Stimulated activated CD4-positive, alpha-beta T cell treated with anti-CD3 and anti-CD28 coated beads, TNF-alpha, amount 100 ng/mL, for 4 hours (primary cell): ENCODE measurements around the gene ANKRD33B.

Source experiments
- DNase-seq, 3 experiments: peaks; one replicate each; pipeline ENCODE4 v3.0.0-alpha.2; 2020; ENCODE audit warnings: low read depth in 3 of 3

The ANKRD33B gene

DNA sequence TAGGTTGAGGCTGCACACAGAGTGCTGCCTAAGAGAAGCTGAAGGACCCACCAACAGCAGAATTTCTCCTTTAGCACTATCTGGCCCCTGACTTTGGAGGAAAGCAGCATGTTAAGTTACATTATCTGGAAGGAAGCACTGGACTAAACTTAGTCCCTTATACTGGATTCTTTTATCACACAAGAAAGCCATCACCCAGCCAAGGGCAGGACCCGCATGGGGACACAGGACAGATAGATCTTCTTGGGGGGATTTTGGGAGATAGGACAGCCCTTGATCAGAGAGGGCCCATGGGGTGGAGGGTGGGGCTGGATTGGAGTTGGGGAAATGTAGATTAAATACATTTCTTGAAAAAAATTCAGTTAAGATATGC is 14.4 kb downstream of the ANKRD33B start:
- no peak for DNase-seq

DNA sequence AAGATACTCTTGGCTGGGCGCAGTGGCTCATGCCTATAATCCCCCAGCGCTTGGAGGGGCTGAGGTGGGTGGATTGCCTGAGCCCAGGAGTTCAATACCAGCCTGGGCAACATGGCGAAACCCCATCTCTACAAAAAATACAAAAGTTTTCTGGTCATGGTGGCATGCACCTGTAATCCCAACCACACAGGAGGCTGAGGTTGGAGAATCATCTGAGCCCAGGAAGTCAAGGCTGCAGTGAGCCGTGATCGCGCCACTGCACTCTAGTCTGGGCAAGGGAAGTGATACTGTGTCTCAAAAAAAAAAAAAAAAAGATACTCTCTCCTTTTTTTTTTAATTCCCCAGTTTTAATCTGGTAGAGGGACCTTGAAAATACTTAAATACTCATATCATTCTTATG is 15.0 kb downstream of the ANKRD33B start:
- no peak for DNase-seq

DNA sequence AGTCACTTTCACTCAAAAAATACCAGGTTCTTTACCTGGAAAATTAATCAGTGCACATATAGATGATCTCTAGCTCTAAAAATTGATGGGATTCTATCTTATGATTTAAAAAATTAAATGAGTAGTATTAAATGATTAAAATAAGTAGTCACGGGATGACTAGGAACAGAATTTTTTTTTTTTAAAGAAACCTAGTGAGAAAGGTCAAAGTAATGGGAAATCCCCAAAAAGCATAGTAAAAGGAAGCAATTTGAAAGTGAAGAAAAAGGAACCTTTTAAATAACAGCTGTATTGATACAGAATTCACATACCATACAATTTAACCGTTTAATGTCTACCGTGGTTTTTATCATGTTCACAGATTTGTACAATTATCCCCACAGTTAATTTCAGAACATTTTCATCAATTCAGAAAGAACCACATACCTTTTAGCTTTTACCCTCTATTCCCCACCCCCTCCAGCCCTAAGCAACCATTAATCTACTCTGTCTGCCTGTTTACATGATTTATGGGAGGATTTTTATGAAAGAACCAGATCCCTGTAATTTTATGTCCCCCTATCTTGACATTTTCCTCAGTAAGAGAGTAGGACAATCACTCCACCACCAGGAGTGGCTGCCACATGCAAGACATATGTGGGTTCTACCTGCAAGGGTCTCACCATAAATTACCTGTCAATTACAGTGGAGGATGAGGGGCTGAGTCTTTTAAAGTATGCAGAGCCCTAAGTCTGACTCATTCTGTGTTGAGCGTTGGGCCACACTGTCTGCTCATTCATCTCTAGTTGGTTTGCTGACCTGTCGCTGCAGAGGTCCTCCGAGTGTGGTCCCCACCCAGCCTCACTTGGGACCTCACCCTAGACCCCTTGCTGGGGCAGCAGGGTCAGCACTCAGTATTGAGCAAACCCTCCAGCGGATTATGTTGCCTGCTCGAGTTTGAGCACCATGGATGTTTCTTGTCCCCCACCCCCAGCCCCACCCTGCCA is 16.0 kb downstream of the ANKRD33B start:
- no peak for DNase-seq

DNA sequence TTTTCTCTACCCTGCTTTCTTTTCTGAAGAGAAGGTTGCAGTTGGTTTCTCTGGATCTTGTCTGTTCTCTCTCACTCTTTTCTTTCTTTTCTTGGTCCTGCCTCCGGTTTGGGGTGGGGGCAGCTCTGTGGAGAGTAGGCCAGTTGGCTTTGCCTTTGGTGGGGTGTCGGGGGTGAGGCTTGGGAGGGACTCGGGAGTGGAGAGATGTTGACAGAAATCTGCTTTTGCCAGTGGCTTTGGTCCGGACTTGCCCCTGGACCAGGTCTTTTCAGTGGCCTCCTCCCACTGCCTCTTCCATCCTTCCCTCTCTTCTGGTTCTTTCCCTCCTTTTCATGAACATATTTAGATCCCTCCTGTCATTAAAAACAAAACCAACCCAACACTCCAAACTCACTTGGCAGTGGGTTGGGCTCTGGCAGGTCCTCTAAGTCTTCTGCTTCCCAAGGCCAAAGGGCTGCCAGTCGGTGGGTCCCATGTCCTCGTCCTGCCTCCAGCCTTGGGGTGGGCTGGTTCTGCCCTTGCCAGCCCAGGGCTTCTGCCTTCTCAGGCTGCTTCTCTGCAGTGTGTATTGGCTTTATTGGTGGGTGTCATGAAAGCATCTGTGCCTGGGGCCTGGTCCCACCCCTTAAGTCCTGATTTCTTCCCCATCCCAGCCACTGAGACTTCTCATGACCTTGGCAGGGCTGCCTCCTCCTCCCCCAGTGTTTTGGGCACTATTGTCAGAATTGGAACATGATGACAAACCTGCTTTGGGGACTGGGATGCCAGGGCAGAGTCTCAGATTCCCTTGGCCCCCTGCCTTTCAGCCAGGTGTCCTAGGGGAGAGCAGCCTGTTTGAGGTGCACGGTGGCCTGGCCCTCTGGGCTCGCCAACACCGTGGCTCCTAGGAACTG is 16.9 kb downstream of the ANKRD33B start:
- no peak for DNase-seq

DNA sequence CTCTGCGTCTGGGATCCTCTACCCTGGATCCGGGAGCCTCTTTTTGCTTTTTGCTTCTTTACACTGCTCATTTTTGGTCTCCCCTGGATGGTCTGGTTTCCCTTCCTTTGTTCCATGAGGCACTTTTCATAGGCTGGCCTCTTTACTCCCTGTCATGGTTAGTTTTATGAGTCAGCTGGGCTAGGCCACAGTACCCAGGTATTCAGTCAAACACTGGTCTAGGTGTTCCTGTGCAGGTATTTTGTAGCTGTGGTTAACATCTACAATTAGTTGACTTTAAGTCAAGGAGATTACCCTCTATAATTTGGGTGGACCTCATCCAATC is 17.5 kb downstream of the ANKRD33B start:
- no peak for DNase-seq

DNA sequence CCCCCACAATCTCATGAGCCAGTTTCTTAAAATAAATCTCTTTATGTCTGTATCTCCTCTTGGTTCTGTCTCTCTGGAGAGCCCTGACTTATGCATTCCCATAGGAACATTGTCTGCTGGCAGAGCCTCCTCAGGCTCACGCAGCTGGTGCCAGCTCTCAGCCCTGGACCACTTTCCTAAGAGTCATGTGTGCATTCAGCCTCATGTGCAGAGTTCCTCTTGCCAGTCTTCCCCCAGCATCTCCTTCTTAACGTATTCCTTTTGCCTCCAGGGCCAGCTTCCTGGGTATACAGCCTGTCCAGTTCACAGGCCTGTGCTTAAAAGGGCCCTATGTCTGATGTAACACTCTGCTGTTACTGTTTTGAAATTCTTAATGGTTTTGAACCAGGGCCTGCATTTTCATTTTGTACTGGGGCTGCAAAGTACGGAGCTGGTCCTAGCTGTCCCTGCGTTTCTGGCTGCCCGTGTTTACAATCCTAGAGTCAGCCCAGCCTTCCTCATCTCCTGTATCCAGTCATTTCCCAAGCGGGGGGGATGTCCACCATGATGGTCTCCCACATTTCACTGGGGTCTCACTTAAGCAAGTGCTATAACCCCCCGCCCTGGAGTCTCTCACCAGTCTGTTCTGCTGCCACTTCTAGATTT is 18.1 kb downstream of the ANKRD33B start:
- DNase-seq, result no peak

DNA sequence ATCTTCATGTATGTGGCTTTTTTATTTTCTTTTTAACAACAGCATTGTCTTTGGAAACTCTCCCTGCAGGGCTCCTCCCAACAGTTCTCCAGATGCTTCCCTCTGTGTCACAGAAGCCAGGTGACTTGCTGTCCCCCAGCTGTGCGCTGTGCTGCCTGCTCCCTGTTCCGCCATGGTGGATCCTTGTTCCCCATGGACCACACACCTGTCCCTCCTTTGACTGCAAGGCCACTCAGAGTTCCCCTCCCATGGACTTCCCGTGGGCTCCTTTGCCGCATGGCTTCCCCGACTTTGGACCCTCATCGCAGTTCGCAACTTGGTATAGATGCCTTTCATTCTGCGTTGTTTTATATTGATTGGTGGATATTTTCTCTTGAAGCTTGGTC is 18.6 kb downstream of the ANKRD33B start:
- no peak for DNase-seq

DNA sequence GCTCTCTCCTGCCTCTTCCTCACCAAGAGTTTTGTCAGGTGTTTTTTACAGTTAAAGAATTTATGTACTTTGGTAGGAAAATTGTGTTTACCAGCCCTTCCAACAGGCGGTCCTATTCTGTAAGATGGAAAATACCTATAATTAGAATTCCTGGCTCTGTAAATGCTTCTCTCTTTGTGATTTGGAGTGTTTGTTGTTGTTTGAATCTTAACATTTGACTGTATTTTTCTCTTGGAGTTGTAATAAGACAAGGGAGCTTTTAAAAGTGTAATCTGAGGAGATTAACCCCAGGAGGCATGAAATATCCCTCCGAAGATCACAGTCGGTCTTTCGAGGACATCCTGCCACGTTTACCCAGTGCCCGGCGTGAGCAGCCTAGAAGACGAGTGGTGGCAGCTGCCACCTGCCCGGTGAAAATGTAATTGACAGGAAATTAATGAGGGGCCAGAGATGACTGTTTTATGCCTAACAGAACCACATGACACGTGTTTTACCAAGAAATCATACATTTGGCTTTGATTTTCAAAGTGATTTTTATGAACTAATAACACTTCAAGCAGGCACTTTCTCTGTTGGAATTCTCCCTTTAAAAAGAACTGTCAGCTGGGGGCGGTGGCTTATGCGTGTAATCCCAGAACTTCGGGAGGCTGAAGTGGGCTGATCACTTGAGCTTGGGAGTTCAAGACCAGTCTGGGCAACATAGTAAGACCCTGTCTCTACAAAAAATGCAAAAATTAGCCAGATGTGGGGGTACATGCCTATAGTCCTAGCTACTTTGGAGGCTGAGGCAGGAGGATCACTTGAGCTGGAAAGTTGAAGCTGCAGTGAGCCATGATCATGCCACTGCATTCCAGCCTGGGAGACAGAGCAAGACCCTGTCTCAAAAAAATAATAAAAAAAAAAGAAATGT is 20.0 kb downstream of the ANKRD33B start:
- DNase-seq, result no peak

DNA sequence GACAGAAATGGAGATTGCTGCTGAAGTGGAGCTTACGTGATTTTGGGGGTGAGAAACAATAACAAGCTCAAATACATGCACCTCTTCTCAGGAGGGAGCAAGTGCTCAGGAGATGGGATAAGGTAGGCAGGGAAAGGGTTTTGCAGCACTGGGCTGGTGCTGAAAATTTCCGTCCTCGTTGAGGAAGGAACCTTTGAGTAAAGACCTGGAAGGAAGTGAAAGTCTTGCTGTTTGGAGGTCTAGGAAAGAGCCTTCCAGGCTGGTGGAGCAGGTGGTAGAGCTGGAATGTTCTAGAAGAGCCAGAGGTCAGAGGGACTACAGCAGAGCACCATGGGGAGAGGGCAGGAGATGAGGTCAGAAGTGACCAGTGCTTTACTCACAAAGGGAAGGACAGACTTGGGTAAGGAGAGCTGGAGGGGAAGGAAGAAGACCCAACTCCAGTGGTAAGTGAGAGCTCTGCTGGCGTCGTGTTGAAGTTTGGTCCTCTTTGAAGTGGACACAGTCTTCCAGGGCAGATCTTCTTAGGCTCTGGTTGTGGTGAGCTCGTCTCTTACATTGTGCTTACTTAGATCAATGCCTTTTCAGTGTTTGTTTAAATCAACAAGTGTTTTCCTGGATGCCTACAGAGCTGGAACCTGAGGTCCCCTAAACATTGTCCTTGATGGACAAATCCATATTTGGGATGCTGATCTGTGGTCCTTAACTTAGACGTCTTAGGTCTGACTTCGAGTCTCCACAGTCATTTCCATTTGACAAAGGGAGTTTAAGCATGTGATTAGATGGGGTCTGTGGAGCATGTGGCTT is 21.0 kb downstream of the ANKRD33B start:
- no peak for DNase-seq

DNA sequence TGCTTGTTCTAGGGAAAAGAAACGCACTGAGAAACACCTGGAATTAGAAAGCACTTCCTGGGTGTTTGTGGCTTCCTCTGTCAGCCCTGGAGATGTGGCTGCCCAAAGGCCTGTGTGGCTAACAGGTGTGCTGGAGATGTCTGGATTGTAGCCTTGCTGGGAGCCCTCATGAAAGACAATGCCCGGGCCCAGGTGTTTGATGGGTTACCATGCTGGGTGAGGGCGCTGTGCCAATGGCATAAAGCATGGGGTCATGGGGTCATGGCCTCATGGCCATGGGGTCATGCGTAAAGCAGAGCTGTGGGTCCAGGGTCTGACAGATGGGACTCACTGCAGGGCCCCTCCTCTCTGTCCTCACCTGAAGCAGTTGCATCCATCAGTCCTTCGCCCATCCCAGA is 21.6 kb downstream of the ANKRD33B start:
- DNase-seq, result no peak

DNA sequence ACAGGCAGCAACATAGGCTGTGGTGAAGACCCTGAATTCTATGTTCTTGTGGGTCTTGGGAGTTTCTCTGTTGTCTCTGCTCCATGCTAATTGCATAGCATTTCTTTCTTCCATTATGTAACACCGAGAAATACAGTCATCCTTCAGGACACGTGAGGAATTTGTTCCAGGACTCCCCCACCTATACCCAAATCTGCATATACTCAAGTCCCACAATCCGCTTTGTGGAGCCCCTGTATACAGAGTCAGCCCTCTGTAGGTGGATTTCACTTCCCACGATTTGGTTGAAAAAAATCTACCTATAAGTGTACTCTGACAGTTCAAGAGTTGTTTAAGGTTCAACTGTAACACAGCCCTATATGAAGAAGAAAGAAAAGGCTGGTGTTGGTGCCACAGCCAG is 22.1 kb downstream of the ANKRD33B start:
- DNase-seq, result no peak

DNA sequence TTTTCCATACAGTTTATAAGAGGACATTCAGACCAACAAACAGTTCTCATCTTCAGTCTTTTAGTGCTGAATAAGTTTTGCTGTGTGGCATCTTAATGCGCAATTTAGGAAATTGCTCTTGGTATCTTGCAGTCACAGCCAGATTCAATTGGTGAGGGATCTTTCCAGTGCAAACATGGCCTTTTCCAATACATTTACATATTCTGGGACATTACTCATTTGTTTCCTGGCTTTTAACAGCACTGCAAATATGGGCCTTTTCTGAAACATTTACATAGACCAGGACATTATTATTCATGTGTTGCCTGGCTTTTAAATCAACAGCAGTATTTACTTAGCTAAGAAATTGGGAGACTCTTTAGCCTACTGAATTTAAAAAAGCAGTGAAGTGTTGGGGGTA is 22.7 kb downstream of the ANKRD33B start:
- no peak for DNase-seq

DNA sequence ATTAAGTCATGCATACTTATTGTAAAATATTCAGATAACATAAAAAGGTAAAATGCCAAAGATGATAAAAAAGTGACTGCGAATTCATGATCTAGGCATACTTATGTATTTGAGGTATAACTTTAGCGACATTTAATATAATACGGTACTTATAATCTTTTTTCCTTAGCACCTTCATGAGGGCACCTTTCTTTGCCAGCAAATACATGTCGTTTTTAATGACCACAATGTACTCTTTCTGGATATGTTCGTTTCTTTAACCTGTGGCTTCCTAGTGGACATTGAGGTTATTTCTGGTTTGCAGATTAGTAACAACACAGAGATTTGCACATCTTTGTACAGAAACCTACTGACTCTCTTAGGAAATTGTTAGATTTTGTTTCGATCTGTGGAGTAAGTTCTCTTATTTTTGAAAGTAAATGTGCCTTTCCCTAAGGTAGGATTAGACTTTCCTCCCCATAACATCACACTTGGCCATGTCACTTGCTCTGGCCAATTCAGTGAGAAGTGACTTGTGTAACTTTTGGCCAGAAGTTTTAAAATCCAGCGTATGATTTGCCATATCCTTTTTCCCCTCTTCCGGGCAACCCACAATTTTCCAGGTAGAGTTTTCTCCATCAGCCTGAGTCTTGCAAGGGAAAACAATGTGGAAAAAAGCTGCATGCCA is 24.4 kb downstream of the ANKRD33B start:
- DNase-seq, result no peak

DNA sequence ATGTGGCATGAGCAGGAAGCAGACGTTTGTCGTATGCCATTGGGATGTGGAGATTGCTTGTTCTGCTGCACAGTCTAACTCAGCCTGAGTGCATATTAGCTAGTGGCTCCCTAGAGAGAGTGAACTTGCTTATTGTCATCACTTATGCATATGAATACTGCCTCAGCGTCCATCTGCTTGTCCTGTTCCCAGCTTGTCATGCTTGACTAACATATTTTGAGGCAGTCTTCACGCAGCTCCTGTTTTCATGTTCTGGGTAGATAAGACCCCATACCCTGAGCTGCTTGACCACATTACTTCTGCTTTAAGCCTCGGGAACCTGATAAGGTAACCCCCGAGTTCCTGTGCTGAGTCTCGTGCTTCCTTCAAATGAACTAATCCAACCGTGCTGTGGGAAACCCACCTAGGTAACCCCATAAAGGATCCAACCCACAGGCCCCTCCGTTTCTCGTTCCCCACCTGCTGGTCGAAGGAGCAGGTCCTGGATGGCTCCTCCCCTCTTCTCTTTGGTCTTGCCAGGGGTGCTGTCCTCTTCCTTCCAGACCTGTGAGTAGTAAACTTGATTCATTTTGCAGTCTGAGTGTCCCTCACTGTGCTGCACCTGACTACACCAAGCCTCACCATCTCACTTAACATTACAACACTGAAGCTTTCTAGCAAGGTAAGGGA is 25.0 kb downstream of the ANKRD33B start:
- no peak for DNase-seq

DNA sequence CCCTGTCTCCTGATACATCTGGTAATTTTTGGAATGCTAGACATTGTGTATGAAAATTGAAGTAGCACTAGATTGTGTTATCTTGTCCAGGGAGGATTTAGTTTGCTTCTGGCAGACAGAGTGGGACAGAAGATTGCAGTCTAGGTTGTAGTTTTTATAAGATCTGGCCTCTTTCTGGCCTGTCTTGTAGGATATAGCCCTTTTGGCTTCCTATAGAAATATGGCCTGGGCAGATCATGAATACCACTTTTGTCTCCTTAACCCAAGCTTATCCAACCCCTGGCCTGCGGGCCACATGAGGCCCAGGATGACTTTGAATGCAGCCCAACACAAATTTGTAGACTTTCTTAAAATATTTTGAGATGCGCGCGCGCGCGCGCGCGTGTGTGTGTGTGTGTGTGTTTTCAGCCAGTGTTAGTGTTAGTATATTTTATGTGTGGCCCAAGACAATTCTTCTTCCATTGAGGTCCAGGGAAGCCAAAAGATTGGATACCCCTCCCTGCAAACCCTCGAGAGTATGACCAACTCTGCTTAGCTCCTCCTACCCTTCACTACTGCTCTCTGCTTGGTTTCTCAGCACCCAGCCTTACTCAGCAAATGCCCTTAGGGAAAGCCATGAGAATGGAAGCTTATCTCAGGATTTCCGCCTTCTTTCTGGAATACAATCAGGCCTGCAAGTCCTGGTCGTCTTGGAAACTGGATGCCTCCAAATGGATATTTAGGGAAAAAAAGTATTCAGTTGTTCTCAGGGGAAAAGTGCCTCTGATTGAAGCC is 26.5 kb downstream of the ANKRD33B start:
- no peak for DNase-seq

DNA sequence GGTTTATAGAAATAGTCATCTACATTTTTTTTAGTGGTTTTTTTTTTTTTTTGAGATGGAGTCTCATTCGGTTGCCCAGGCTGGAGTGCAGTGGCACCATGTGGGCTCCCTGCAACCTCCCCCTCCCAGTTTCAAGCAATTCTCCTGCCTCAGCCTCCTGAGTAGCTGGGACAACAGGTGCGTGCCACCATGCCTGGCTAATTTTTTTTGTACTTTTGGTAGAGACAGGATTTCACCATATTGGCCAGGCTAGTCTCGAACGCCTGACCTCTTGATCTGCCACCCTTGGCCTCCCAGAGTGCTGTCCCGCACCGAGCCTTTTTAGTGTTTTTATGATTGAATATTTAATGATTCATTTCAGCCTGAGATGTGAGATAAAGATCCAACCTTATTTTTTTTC is 27.3 kb downstream of the ANKRD33B start:
- DNase-seq, result no peak

DNA sequence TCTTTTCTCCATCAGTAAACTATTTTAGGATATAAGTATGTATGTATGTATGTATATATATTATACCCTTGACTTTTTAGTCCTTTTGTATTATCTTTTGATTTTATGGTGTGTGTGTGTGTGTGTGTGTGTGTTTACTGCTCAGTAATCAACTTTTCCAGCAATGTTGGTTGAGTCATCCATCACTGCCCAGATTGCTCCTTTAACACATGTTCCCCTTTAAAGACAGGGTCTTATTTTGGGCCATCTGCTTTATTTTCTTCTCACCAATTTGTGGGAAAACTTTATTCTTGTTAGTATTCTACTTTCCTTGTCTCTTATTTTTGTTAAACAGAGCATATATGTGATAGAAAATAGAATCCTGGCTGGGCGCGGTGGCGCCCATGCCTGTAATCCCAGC is 28.1 kb downstream of the ANKRD33B start:
- DNase-seq, result no peak

DNA sequence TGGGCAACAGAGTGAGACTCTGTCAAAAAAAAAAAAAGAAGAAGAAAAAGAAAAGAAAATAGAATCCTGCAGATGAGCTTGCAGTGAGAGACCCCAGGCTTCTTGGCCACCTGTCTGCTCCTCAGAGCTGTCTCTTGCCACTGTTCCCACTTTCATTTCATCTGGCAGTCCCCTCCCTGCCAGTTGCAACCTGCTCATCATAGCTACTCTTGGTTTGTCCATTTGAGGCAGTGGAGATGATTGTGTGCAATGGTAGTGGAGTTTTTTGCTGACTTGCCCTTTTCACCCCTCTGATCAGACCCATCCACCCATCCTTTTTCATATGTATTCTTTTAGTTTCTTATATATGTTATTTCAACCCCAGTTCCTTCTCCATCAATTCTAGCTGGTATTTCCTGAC is 28.7 kb downstream of the ANKRD33B start:
- no peak for DNase-seq
